K562 (cell line): ENCODE data around the gene GNAL. TPM values are rescaled to one million over a fixed set of nuclear protein-coding genes. Genes with fewer than 3 reads are reported as not detected.
A peak's percentile ranks its signal among the peaks of the same experiment; 100 is the strongest.

ENCODE experiments used
- ATAC-seq: fragments of 200-7000 bp; cut with Tn5 transposase; 3 replicates; pipeline ENCODE4 v1.9.1; 2020; ENCODE audit warnings: moderate library complexity
- BruUV-seq: library from RNA; stranded (reverse); fragments of 400-500 nt; replicated peaks from 2 replicates; lab custom pipeline; 2021; lab: Mats Ljungman, UMichigan
- CTCF ChIA-PET: fragments of 300-600 bp; formaldehyde crosslinking; extraction: SDS; loops from one replicate; lab custom pipeline; 2021; ENCODE audit warnings: low intra/inter-chr PET ratio; lab: Yijun Ruan, JAX
- POLR2A ChIA-PET: fragments of 300-600, 350-650 bp; sonication (Branson Sonifier 250); formaldehyde crosslinking; extraction: SDS; loops from one replicate; lab custom pipeline; 2021; ENCODE audit warnings: antibody characterized with exemption, inconsistent platforms; lab: Yijun Ruan, JAX
- DNase-seq, 4 experiments: peaks; one replicate each; pipeline versions ENCODE4 v3.0.0 to v3.0.0-alpha.2; 2011 to 2018; ENCODE audit warnings: low spot score in 3 of 4, mixed read lengths in 3 of 4; ENCODE audit errors: extremely low read depth in 1 of 4
- FAIRE-seq: peaks from 2 replicates; lab custom pipeline; 2011; peaks lifted over from hg19 to GRCh38; lab: Jason Lieb, UNC
- H2AFZ ChIP-seq: 2 replicates; pipeline ENCODE4 v1.6.0; 2011; ENCODE audit warnings: low read depth, low read length, control low read depth, inconsistent platforms
- H3K27ac ChIP-seq: fragments of 200-600 bp; 3 replicates; pipeline ENCODE4 v1.8.0; 2011; ENCODE audit warnings: low read depth, mild to moderate bottlenecking, control low read depth, inconsistent platforms, low read length, moderate library complexity, mixed read lengths; ENCODE audit errors: extremely low read depth
- H3K27me3 ChIP-seq, 2 experiments: fragments of 300-600 bp in 1 of 2; 2 replicates in 1 of 2; 3 replicates in 1 of 2; pipeline versions ENCODE4 v1.6.0 to v1.8.0; 2011; ENCODE audit warnings: inconsistent platforms in 2 of 2, low read length in 2 of 2, mild to moderate bottlenecking in 1 of 2, mixed read lengths in 1 of 2, moderate library complexity in 1 of 2; ENCODE audit not compliant: control insufficient read depth in 2 of 2, insufficient read depth in 2 of 2
- H3K36me3 ChIP-seq: fragments of 300-600 bp; 3 replicates; pipeline ENCODE4 v1.8.0; 2011; ENCODE audit warnings: mild to moderate bottlenecking, low read length, inconsistent platforms; ENCODE audit not compliant: control insufficient read depth, insufficient read depth
- H3K4me1 ChIP-seq, 2 experiments: fragments of 200-600 bp in 1 of 2; replicated peaks in 1 of 2; 2 replicates in 1 of 2; 3 replicates in 1 of 2; pipeline versions ENCODE4 v1.5.1 to v1.8.0; 2011; ENCODE audit warnings: inconsistent platforms in 2 of 2, low read length in 2 of 2, mild to moderate bottlenecking in 1 of 2, mixed read lengths in 1 of 2, moderate library complexity in 1 of 2; ENCODE audit not compliant: control insufficient read depth in 2 of 2, insufficient read depth in 2 of 2
- H3K4me2 ChIP-seq: 2 replicates; pipeline ENCODE4 v1.6.1; 2011; ENCODE audit warnings: low read length, control low read depth, inconsistent platforms, mixed read lengths; ENCODE audit not compliant: insufficient read depth
- H3K4me3 ChIP-seq: fragments of 200-600 bp; sonication (generic), shearing (Covaris generic); 2 replicates; pipeline ENCODE4 v1.5.1; 2016; ENCODE audit warnings: control low read depth, inconsistent platforms
- H3K79me2 ChIP-seq: fragments of 200-600 bp; 3 replicates; pipeline ENCODE4 v1.8.0; 2011; ENCODE audit warnings: low read length, inconsistent platforms; ENCODE audit not compliant: control insufficient read depth, insufficient read depth
- H3K9ac ChIP-seq, 2 experiments: 2 replicates each; pipeline versions ENCODE4 v1.6.0 to v1.6.1; 2011; ENCODE audit warnings: low read depth in 2 of 2, low read length in 2 of 2, control low read depth in 1 of 2, inconsistent platforms in 1 of 2, mild to moderate bottlenecking in 1 of 2, mixed read lengths in 1 of 2; ENCODE audit not compliant: insufficient read depth in 1 of 2
- H3K9me1 ChIP-seq: one replicate; pipeline ENCODE4 v1.6.0; 2011; ENCODE audit warnings: inconsistent platforms, mild to moderate bottlenecking, low read length, moderate library complexity; ENCODE audit not compliant: control insufficient read depth, insufficient read depth
- H3K9me3 ChIP-seq: replicated peaks from 2 replicates; pipeline ENCODE4 v1.5.1; 2011; ENCODE audit warnings: low read depth, low read length, inconsistent platforms; ENCODE audit not compliant: control insufficient read depth, insufficient read depth
- H4K20me1 ChIP-seq: replicated peaks from 2 replicates; pipeline ENCODE4 v1.6.1; 2011; ENCODE audit warnings: low read length, inconsistent platforms, mixed read lengths; ENCODE audit not compliant: control insufficient read depth, insufficient read depth
- DMBX1 ChIP-seq: fragments of 250-450 bp; sonication (Bioruptor Pico); IDR thresholded peaks from 2 replicates; pipeline ENCODE4 v1.8.0; 2022; ENCODE audit warnings: inconsistent platforms, mild to moderate bottlenecking, moderate library complexity, borderline replicate concordance
- MCM5 ChIP-seq: fragments of 450-650 bp; IDR thresholded peaks from 2 replicates; pipeline ENCODE4 v1.6.1; 2016; ENCODE audit warnings: low read depth
- POLR2A ChIP-seq: fragments of 450-650 bp; conservative IDR thresholded peaks from 2 replicates; pipeline ENCODE4 v1.6.1; 2016
- POLR2AphosphoS2 ChIP-seq: IDR thresholded peaks from 2 replicates; pipeline ENCODE4 v1.6.1; 2012; ENCODE audit warnings: low read length, improper control_type of control experiment
- RBM39 ChIP-seq: fragments of 200-400 bp; formaldehyde crosslinking; optimal IDR thresholded peaks from 2 replicates; pipeline ENCODE3; 2018; ENCODE audit warnings: low read depth, low read length
- ZNF12 ChIP-seq: sonication (generic); formaldehyde crosslinking; IDR thresholded peaks from 2 replicates; pipeline ENCODE4 v1.4.0; 2020; ENCODE audit warnings: mild to moderate bottlenecking, missing genetic modification reagents
- ZNF512 ChIP-seq: IDR thresholded peaks from 2 replicates; pipeline ENCODE4 v1.6.1; 2016; ENCODE audit warnings: missing genetic modification characterization, missing compliant biosample characterization
- ZNF609 ChIP-seq: sonication (generic); formaldehyde crosslinking; IDR thresholded peaks from 2 replicates; pipeline ENCODE4 v1.8.1; 2023; ENCODE audit warnings: missing genetic modification reagents, mild to moderate bottlenecking, borderline replicate concordance
- WGBS: fragments of 100-300 bp; shearing (Covaris generic); methylation state at CpG from one replicate; pipeline ENCODE4 v1.1.6; 2016; ENCODE audit warnings: low coverage, mixed read lengths; ENCODE audit not compliant: insufficient coverage; ENCODE audit errors: missing lambda C conversion rate; 5-methylcytosine and 5-hydroxymethylcytosine counted together
- in situ Hi-C: fragments of 300-500 bp; cut with MboI; formaldehyde crosslinking; loops from 4 replicates; pipeline ENCODE4 v1.15.0; 2018; ENCODE audit warnings: inconsistent platforms, mixed read lengths
- intact Hi-C: fragments of 100-400 bp; cut with micrococcal nuclease; formaldehyde crosslinking; loops from 2 replicates; pipeline ENCODE4 v1.14.2; 2022
- polyA plus RNA-seq, 8 experiments: library from polyadenylated mRNA; depleted of rRNA in 4 of 8; stranded (reverse) in 5 of 8; unstranded in 3 of 8; fragments of >200 nt; fragmentation: Nextera tagmentation in 2 of 8; fragmentation: Illumina TruSeq in 1 of 8; extraction: Ambion mirVana in 2 of 8; extraction: Trizol in 1 of 8; gene quantifications; 2 replicates each; pipeline versions ENCODE4 v1.2.1 to v1.2.3, GENCODE V29; 2011 to 2014; ENCODE audit warnings: inconsistent platforms in 1 of 8, missing spikeins in 1 of 8
- total RNA-seq, 7 experiments: library from RNA; depleted of rRNA in 6 of 7; stranded (reverse); fragments of >200 nt in 6 of 7; fragmentation: Illumina TruSeq in 2 of 7; extraction: Trizol in 2 of 7; gene quantifications; 2 replicates each; pipeline versions ENCODE4 v1.2.1 to v1.2.3, GENCODE V29; 2011 to 2021; ENCODE audit warnings: low replicate concordance in 1 of 7

GNAL gene
- total and polyA plus RNA-seq, 9 of the 15 experiments (the other 6 are each of a cell fraction or from before 2014, with no cell fraction given) = under 0.01 to 0.10 (median 0.01) TPM; not detected in 5

GRCh38 chr18:11909061-11909455, 220.0 kb downstream of the GNAL start:
- whole genome bisulfite sequencing = 36% methylated on average over 9 of the region's 13 CpGs
- peak; percentile 75 for FAIRE-seq
- POLR2A ChIA-PET = interaction anchor here (1.0 kb wide), 1 partner anchor 83 kb away, joined by 3 read pairs; no protein-coding TSS in a partner anchor

More at GRCh38 chr18:11909061-11909455, 220.0 kb downstream of the GNAL start:
- Histone ChIP-seq H3K4me1 (peaks cover 2 to 16% of the 10 kb centered on the region in 2 experiments; a peak in 4 of 5 replicates), H3K9ac (peak overlapping the region; percentile 91 to 93), H3K36me3 (no peaks in the 10 kb centered on the region), H3K27me3 (no peaks in the 10 kb centered on the region), H3K9me1 (no peaks in the 10 kb centered on the region), H3K27ac (peak overlapping the region; percentile 90; the same call in 1 of the 3 replicates), H2AFZ (peak overlapping the region; percentile 95), H3K9me3 (no peaks in the 10 kb centered on the region), H4K20me1 (no peaks in the 10 kb centered on the region), H3K4me3 (peak overlapping the region; percentile 72), H3K79me2 (peaks cover 2% of the 10 kb centered on the region; the same call in 1 of the 3 replicates), H3K4me2 (peak overlapping the region; percentile 89)
- peak; percentile 60; the same call in 1 of the 3 replicates for ATAC-seq
- intact Hi-C loops = no loop called here
- in situ Hi-C loops = loop anchor here (10.0 kb wide), 1 partner anchor 1126 kb away; no protein-coding TSS in a partner anchor
- TF ChIP-seq ZNF512 (tag) = no peak
- no peak for TF ChIP-seq ZNF609 (CRISPR knock-in tag)
- TF ChIP-seq MCM5 = no peak
- TF ChIP-seq RBM39 = no peak
- no peak for TF ChIP-seq POLR2AphosphoS2
- TF ChIP-seq ZNF12 (CRISPR knock-in tag) = no peak
- TF ChIP-seq DMBX1 (CRISPR knock-in tag) = no peak
- TF ChIP-seq POLR2A = no peak
- BruUV-seq = no TSS peak
- CTCF ChIA-PET = no interaction called here
- no peak for DNase-seq
